Nephron progenitor cell (in vitro differentiated cells): Measurements from ENCODE around the gene RET.

ENCODE experiments used
- DNase-seq: peaks from one replicate; pipeline ENCODE4 v3.0.0; 2021
- H3K27ac Mint-ChIP-seq: 2 replicates; pipeline ENCODE4 v1.8.0; 2021; ENCODE audit warnings: mild to moderate bottlenecking, moderate library complexity, mixed read lengths
- H3K27me3 Mint-ChIP-seq: 2 replicates; pipeline ENCODE4 v1.8.0; 2021; ENCODE audit warnings: mild to moderate bottlenecking, low read depth, mixed read lengths; ENCODE audit not compliant: poor library complexity
- H3K36me3 Mint-ChIP-seq: 2 replicates; pipeline ENCODE4 v1.8.0; 2021; ENCODE audit warnings: low read depth, mixed read lengths
- H3K4me1 Mint-ChIP-seq: 2 replicates; pipeline ENCODE4 v1.8.0; 2021; ENCODE audit warnings: mixed read lengths
- H3K4me3 Mint-ChIP-seq: 2 replicates; pipeline ENCODE4 v1.8.0; 2021; ENCODE audit warnings: mild to moderate bottlenecking, moderate library complexity, mixed read lengths
- H3K9me3 Mint-ChIP-seq: 2 replicates; pipeline ENCODE4 v1.8.0; 2021; ENCODE audit warnings: mild to moderate bottlenecking, moderate library complexity, mixed read lengths
- TF ChIP-seq, protein P1 (sequence below): fragments of 200-600 bp; sonication (generic); IDR thresholded peaks from 2 replicates; pipeline ENCODE4 v1.5.0; 2021; ENCODE audit warnings: antibody characterized with exemption

RET gene

DNA sequence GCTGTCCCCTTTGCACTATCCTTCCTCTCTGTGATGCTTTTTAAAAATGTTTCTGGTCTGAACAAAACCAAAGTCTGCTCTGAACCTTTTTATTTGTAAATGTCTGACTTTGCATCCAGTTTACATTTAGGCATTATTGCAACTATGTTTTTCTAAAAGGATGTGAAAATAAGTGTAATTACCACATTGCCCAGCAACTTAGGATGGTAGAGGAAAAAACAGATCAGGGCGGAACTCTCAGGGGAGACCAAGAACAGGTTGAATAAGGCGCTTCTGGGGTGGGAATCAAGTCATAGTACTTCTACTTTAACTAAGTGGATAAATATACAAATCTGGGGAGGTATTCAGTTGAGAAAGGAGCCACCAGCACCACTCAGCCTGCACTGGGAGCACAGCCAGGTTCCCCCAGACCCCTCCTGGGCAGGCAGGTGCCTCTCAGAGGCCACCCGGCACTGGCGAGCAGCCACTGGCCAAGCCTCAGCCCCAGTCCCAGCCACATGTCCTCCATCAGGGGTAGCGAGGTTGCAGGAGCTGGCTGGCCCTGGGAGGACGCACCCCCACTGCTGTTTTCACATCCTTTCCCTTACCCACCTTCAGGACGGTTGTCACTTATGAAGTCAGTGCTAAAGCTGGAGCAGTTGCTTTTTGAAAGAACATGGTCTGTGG, 50.0 kb downstream of the RET start:
- TF ChIP-seq, protein P1, sequence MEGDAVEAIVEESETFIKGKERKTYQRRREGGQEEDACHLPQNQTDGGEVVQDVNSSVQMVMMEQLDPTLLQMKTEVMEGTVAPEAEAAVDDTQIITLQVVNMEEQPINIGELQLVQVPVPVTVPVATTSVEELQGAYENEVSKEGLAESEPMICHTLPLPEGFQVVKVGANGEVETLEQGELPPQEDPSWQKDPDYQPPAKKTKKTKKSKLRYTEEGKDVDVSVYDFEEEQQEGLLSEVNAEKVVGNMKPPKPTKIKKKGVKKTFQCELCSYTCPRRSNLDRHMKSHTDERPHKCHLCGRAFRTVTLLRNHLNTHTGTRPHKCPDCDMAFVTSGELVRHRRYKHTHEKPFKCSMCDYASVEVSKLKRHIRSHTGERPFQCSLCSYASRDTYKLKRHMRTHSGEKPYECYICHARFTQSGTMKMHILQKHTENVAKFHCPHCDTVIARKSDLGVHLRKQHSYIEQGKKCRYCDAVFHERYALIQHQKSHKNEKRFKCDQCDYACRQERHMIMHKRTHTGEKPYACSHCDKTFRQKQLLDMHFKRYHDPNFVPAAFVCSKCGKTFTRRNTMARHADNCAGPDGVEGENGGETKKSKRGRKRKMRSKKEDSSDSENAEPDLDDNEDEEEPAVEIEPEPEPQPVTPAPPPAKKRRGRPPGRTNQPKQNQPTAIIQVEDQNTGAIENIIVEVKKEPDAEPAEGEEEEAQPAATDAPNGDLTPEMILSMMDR, result no peak
- Mint-ChIP-seq H3K36me3 (no peaks in the 10 kb centered on the region), H3K4me3 (no peak overlapping the region), H3K4me1 (peaks cover 38% of the 10 kb centered on the region), H3K27ac (no peak overlapping the region), H3K9me3 (no peaks in the 10 kb centered on the region), H3K27me3 (peaks cover 6% of the 10 kb centered on the region)
- DNase-seq, result no peak

DNA sequence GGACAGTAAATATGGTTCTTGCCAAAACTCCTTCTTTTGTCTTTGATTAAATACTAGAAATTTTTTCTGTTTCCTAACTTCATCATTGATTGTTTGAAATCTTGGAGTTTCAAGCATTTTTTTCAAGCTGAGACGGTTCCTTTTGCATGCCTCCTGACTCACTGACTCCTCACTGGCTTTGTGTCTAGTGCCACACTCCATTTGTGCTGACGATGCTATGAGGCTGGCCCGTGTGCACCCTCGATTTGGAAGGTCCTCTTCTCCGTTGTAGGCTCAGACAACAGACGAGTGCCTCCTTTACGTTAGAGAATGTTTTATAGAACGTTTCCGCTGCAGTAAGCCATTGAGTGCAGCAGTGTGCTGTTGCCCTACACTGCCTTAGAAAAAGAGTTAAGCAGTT, 50.6 kb downstream of the RET start:
- Mint-ChIP-seq H3K9me3 (no peaks in the 10 kb centered on the region), H3K4me3 (no peak overlapping the region)

DNA sequence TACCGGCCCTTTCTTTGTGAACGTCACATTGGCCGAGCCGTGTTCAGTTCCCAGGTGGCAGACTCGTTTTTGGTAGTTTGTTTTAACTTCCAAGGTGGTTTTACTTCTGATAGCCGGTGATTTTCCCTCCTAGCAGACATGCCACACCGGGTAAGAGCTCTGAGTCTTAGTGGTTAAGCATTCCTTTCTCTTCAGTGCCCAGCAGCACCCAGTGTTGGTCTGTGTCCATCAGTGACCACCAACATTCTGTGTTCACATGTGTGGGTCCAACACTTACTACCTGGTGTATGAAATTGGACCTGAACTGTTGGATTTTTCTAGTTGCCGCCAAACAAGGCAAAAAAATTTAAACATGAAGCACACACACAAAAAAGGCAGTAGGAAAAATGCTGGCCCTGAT, 51.5 kb downstream of the RET start:
- Mint-ChIP-seq H3K4me3 (no peak overlapping the region), H3K9me3 (no peaks in the 10 kb centered on the region), H3K36me3 (no peaks in the 10 kb centered on the region), H3K27ac (no peak overlapping the region), H3K27me3 (peaks cover 6% of the 10 kb centered on the region), H3K4me1 (peaks cover 34% of the 10 kb centered on the region)
- TF ChIP-seq, protein P1, result no peak
- no peak for DNase-seq

More for the DNA sequence above, 50.6 kb downstream of the RET start:
- no peak for DNase-seq
- Mint-ChIP-seq H3K36me3 (no peaks in the 10 kb centered on the region), H3K4me1 (peaks cover 34% of the 10 kb centered on the region), H3K27ac (peak overlapping the region; percentile 24), H3K27me3 (peaks cover 6% of the 10 kb centered on the region)
- TF ChIP-seq, protein P1, result no peak

DNA sequence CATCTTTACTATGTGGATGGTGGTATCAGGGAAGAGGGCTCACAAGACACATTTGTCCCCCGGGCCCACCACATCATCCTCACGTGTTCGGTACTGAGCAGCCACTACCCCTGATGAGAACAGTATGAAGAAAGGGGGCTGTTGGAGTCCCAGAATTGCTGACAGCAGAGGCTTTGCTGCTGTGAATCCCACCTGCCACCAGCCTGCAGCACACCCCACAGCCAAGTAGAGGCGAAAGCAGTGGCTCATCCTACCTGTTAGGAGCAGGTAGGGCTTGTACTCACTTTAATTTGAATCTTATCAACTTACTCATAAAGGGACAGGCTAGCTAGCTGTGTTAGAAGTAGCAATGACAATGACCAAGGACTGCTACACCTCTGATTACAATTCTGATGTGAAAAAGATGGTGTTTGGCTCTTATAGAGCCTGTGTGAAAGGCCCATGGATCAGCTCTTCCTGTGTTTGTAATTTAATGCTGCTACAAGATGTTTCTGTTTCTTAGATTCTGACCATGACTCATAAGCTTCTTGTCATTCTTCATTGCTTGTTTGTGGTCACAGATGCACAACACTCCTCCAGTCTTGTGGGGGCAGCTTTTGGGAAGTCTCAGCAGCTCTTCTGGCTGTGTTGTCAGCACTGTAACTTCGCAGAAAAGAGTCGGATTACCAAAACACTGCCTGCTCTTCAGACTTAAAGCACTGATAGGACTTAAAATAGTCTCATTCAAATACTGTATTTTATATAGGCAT, 52.3 kb downstream of the RET start:
- Mint-ChIP-seq H3K27ac (no peak overlapping the region), H3K4me3 (no peak overlapping the region), H3K36me3 (no peaks in the 10 kb centered on the region), H3K9me3 (no peaks in the 10 kb centered on the region), H3K4me1 (peaks cover 28% of the 10 kb centered on the region), H3K27me3 (peaks cover 6% of the 10 kb centered on the region)
- TF ChIP-seq, protein P1, result no peak
- no peak for DNase-seq

DNA sequence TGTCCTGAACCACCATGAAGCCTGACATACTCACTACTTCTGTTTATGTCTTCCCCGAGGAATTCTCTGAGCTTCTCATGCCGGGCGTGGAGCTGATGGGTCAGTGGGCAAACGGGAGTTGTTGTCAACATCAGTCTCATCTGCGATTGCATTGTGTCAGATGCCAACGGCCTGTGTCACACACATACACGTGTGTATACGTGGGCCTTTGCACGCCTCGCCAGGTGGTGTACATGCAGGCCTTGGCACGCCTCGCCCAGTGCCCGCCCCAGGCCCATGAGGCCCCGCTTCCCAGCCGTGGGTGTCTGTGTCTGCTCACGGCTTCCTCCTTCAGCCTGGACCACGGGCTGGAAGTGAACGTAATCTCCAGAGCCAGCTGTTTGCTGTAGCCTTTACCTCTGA, 53.9 kb downstream of the RET start:
- Mint-ChIP-seq H3K4me3 (no peak overlapping the region), H3K9me3 (no peaks in the 10 kb centered on the region), H3K4me1 (peaks cover 33% of the 10 kb centered on the region), H3K27ac (no peak overlapping the region), H3K27me3 (peaks cover 6% of the 10 kb centered on the region), H3K36me3 (no peaks in the 10 kb centered on the region)
- DNase-seq, result no peak
- TF ChIP-seq, protein P1, result no peak

DNA sequence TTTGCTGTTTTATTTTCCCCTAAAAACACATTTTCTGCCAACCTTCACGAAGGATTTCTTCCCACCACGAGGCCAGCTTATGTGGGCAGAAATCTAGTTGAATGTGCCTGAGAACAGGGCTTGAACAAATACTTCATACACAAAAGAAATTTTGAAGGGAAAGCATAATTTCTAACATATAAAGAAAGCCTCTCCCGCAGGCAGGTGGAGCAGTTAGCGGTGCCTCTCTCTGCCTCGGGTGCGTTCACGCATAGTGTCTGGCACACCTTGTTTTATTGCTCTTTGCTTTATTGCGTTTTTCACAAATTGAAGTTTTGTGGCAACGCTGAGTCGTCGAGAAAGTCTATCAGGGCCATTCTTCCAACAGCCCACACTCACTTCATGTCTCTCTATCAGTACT, 54.4 kb downstream of the RET start:
- TF ChIP-seq, protein P1, result no peak
- Mint-ChIP-seq H3K9me3 (no peaks in the 10 kb centered on the region), H3K4me1 (peaks cover 38% of the 10 kb centered on the region), H3K27ac (no peak overlapping the region), H3K4me3 (no peak overlapping the region), H3K27me3 (peaks cover 5% of the 10 kb centered on the region), H3K36me3 (no peaks in the 10 kb centered on the region)
- DNase-seq, result no peak
